HL-60 (cell line): ENCODE data around the gene TNIK.

Experiments used
- REST ChIP-seq: IDR thresholded peaks from 2 replicates; pipeline ENCODE4 v1.6.1; 2012; ENCODE audit warnings: low read depth; ENCODE audit not compliant: insufficient replicate concordance
- SPI1 ChIP-seq: IDR thresholded peaks from 2 replicates; pipeline ENCODE4 v1.6.1; 2012; ENCODE audit warnings: low read depth, mild to moderate bottlenecking, borderline replicate concordance

DNA sequence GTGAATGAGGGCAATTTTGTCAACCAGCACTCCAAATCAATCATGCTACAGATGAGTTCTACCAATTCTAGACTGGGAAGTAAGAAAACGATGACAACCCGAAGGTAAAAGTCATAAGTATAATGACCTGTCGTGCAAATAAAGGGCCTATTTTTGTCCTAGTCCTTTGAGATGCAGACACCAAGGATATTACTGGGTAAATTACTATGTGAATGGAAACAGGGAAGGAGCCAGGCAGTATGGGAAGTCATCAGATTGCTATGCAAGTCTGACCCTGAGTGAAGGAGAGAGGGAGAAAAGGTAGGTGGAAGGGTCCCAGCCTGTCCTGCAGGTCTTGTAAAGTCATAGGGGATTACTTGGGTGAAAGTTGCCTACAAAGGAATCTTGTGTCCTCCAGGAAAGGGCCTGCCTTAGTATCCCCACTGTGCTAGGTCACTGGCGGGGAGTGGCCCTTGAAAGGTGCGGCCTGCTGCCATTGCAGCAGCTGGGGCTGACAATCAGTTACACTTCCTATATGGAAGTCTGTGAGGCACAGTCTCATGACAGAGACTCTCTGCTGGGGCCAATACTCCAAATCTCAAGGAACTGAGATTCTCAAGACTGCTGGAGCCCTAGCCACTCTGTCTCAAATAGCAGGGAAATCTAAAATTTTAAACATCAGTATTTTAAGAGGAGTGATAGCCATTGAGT, 283.8 kb downstream of the TNIK start:
- TF ChIP-seq REST (no peak), SPI1 (no peak)
